NCI-H1417 (cell line): Measurements from ENCODE around the gene ZNF407.
"Not testable (repeated sequence)": the region's sequence is repeated elsewhere in the genome, so short reads cannot be mapped to it uniquely, and the experiment has no call there.

ENCODE experiments used
- DNase-seq, 3 experiments: peaks; one replicate each; lab custom pipeline; 2025; lab: John Stamatoyannopoulos, UW

The ZNF407 gene

GRCh38 chr18:75097491-75098225 is 500.0 kb downstream of the ZNF407 start:
- DNase-seq = no peak

GRCh38 chr18:75100832-75101630 is 503.4 kb downstream of the ZNF407 start:
- no peak for DNase-seq

DNA sequence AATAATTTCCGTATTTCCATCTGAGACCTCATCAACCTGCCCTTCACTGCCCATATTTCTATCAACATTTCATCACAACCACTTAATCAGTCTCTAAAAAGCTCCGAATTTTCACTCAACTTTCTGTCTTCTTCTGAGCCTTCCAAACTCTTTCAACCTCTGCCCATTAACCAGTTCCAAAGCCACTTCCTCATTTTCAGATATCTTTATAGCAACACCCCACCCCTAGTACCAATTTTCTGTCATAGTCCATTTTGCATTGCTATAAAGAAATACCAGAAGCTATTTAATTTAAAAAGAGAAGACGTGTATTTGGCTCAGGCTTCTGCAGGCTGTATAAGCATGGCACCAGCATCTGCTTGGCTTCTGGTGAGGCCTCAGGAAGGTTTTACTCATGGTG is 504.2 kb downstream of the ZNF407 start:
- no peak for DNase-seq

- DNase-seq = not testable (repeated sequence)
Observed at GRCh38 chr18:75104029-75104428, 506.4 kb downstream of the ZNF407 start.

GRCh38 chr18:75104483-75104882 is 506.8 kb downstream of the ZNF407 start:
- peak in 1 of 3 experiments; percentile 34 for DNase-seq

DNA sequence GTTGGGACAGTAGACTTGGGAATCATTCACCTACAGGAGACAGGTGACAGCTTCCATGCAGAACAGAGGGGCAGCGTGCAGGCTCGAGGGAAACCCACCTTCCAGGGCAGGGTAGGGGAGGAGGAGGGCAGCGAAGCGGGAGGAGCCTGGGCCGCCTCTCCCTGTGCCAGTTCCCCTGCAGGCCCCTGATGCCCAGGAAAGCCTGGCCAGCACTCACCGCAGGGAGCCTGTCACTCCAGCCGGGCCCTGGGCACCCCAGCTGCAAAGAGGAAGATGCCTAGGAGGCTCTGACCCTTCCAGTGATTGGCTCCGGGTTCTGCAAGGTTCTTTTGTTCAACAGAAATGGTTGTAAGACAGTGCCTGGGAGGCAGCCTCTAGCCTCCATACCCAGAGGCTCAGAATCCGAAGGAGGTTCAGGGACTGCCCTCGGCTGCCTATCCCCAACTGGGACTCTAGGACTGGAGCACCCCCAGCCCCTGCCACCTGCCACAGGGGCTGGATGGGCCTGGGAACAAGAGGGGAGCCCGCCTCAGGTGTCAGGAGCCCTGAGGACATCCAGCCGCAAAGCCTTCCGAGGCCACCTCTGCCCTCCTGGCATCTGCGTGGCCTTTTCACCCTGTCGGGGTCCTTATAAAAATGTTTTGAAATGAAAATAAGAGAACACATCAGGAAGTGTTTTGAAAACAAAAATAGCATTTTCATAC is 508.0 kb downstream of the ZNF407 start:
- DNase-seq = no peak

DNA sequence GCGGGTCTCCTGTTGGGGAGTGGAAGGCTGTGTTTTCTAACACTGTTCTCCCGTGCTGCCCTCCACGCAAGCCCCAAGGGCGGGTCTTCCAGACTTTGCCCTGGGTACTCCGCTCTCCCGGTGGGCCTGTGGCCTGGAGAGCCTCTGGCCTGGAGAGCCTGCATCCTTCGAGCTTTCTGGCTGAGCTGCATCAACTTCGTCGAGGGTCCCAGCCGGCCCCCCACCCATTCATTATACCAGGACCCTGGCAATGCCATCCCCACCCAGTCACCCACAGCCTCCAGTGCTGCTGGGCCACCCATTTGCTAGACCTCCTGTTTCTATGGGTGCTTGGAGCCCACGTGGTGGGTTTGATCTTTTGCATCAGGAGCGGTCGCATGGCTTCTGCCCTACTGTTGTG is 509.1 kb downstream of the ZNF407 start:
- DNase-seq = no peak

GRCh38 chr18:75107196-75107930 is 509.7 kb downstream of the ZNF407 start:
- no peak for DNase-seq

- no peak for DNase-seq
Observed at GRCh38 chr18:75107931-75108276, 510.2 kb downstream of the ZNF407 start.

DNA sequence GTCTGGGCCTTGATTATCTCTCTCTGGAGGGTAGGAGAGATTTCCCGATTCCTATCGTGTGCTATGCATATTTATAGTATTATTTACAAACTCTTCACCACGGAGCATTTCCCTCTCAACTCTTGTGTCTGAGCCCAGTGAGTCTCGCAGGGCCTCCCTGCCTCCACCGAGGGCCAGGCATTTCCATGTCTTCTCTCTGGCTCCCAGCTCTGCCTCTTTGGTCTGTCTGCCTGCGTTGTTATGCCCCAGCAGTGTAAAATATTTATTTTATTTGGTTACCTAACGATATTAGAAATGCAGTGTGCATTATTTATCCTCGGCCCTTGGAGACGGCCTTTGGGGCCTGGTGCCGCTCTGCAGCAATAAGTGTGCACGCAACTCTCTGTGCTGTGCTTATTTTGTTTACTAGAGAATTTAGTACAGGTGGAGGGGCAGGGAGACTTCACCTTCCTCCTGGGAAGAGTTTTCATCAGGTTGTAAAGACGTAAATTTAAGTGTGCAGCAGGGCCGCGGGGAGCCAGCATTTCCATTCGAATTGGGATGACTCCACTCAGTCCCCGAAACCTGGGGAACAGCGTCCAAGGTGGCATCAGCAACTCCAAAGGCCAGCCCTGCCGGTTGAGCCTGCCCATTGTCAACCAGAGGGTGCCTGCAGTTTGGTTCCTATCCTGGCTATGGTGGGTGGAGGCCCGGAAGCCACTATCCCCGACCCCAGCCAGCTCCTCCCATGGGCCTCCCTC is 511.1 kb downstream of the ZNF407 start:
- DNase-seq = no peak

DNA sequence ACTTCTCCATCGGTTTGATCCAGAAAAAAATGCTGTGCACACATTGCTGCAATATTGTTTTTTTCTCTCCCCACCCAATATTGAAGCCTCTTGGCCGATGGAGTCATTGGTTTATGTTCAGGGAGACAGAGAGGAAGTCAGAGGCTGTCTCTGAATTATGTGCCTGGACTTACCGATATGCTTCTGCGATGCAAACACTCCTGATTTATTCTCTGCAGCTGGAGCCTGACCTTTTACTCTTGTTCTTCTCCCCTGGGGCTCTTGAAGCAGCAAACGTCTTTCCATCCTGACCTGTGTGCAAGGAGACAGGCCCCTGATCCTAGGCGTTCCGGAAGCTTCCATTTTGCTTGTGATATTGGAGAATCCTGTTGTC is 511.6 kb downstream of the ZNF407 start:
- peak in 2 of 3 experiments; percentile 18 to 22 for DNase-seq

DNA sequence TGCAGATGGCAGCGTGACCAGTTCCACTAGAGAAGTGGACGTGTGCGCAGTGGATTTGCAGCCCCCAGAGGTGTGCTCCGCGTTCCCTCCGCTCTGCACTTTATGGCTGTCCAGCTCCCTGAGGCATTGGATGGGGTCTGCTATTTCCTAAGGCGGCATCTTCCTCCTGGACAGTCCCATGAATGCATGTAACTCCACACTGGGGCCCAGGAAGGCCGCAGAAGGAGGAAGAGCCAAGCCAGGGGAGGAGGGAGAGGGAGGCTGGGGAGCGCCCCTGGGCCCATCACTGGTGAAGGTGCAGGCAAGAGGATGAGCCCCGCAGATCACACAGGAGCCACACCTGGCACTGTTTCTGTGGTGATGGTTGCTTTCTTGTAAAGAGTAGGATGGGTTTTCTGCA is 512.1 kb downstream of the ZNF407 start:
- DNase-seq = no peak

DNA sequence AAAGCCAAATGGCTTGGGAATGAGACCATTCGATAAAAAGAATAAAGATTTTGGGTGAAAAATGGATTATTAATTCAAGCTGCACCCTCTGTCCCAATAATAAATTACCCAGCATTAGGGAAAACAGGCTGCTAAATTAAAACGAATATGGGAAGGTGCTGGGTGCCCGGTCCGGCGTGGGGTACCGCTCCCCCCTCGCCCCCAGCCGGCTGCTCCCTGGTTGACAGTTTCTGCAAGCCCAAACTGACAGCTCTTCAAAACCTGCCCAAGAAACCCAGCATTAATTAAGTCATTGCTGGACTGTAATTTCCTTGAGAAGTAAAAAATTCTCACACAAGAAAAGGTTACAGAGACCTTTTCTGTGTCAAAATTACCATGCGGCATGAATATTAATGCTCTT is 512.6 kb downstream of the ZNF407 start:
- no peak for DNase-seq

- peak in 2 of 3 experiments; percentile 68 to 76 for DNase-seq
Observed at GRCh38 chr18:75110846-75111415, 513.3 kb downstream of the ZNF407 start.

DNA sequence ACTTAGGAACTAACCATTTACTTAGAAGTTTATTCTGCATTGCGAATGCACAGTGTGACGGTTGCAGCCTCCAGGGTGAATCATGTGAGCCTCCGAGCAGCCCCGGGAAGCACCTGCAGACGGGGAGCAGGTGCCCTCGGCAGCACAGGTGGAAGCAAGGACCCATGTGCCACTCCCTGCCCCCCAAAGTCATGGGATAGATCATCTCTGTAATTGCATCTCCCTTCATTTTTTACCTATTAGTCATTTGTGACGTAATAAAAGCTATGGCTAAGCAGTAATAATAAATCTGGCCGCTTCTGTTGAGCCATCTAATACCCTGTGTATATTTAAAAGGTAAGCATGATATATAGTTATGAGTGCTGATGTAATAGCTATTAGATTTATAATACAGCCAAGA is 514.1 kb downstream of the ZNF407 start:
- DNase-seq = peak in 2 of 3 experiments; percentile 71 to 83

DNA sequence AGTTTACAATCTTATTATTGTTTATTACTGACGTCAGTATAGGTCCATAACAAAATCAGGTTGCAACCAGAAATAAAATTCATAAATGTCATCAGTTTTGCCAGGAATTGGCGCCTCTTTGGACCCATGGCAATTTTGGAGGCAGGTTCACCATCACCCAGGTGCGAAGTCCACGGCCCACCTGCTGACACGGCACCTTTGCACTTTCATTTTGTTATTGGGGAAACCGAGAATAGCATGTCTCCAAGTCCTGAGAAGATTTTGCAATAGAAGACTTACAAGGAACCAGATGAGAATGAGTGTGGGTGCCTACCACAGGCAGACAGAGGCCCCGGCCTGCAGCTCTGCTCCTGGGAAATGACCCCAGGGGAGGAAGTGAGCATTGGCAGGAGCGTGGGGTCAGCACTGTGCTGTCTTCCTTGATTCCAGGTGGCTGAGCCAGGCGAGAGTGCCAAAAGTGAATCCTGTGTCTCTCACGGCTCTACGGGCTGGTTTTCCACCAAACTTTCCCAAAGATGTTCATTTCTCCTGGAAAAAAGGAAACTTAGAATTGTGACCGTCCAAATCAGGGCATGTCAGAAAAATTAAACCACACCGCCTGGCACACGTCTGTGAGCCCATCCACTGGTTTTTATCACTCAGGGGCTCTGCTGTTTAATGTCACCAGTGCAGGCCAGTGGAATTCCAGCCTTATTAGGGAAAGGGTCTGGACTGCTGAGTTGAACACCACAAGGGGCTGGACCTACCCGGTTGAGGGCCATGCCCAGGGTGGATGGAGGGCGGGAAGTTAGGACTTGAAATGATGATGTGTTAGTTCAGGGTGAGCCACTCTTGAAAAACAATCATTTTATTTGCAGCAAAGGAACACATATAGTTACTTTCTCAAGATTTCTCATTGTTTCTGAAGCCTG is 514.8 kb downstream of the ZNF407 start:
- no peak for DNase-seq

DNA sequence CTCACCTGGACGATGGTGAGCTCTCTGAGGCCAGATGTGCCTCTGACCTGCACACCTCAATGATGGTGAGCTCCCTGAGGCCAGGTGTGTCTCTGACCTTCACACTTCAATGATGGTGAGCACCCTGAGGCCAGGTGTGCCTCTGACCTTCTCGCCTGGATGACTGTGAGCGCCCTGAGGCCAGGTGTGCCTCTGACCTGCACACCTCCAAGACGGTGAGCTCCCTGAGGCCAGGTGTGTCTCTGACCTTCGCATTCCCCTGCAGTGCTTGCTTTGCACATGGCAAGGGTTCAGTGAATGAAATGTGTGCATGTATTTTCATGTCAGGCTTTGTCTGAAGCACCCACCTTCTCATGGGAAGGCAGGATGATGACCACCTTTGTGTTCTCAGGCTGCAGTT is 515.8 kb downstream of the ZNF407 start:
- no peak for DNase-seq

DNA sequence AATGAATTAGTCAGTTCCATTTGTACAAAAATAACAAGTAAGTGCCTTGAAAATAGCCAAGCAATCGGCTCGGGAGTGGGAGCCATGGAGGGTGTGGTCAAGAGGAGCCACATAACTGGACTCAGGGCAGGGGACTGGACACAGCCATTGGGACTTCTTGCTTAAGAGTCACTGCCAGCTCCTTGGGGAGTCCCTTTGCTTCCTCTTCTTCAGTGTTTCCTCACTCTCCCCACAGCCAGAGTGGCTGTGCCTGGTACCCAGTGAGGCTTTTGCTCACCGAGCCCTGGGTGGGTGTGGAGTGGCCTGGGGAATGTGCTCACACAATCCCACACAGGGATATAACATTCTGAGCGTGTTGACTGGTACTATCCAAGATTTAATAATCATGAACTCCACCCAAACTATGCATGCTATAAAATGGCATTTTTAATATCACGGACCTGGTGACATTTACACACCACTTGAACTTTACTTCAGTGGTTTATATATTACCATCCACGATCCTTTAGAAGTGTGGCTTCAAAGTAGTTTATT is 516.6 kb downstream of the ZNF407 start:
- DNase-seq = no peak
